NK-92 treated with Interleukin-12 subunit alpha and Interleukin-12 subunit beta, amount 100 ng/mL, for 24 hours (cell line): Measurements from ENCODE around the gene LOXL1.

Source experiments
- DNase-seq: peaks from one replicate; lab custom pipeline; 2025; lab: John Stamatoyannopoulos, UW

LOXL1 gene

GRCh38 chr15:73899197-73900094 is 26.8 kb upstream of the LOXL1 start:
- no peak for DNase-seq

GRCh38 chr15:73900095-73900712 is 26.1 kb upstream of the LOXL1 start:
- DNase-seq: no peak

GRCh38 chr15:73901126-73901810 is 25.0 kb upstream of the LOXL1 start:
- no peak for DNase-seq

GRCh38 chr15:73902121-73903020 is 23.9 kb upstream of the LOXL1 start:
- no peak for DNase-seq

GRCh38 chr15:73904026-73904815 is 22.0 kb upstream of the LOXL1 start:
- no peak for DNase-seq

DNA sequence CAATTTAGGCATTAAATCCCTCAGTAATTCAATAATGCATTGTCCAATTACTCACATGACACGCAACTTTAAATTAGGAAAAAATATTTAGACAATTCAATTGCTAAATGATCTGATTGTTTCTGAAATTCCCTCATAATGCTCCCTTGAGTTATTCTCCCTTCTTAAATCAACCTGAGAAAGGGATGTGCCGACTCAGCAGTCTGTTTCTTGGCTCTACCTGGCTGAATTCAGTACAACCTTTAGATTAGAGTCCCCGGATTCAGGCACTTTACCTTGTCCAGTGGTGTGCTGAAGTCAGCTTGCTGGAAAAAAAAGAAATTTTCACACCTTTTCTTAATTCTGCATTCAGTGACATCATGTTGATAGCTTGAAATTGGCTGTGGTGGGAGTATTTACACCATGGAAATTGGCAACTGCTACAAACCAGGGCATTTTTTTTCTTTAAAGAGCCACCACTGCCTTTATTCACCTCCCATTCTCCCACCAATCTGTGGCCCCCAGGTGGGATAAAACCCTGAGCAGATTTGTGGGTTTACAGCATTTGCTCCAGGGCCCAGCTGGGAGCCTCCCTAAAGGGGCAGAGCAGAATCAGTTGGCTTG is 20.9 kb upstream of the LOXL1 start:
- DNase-seq: no peak

DNA sequence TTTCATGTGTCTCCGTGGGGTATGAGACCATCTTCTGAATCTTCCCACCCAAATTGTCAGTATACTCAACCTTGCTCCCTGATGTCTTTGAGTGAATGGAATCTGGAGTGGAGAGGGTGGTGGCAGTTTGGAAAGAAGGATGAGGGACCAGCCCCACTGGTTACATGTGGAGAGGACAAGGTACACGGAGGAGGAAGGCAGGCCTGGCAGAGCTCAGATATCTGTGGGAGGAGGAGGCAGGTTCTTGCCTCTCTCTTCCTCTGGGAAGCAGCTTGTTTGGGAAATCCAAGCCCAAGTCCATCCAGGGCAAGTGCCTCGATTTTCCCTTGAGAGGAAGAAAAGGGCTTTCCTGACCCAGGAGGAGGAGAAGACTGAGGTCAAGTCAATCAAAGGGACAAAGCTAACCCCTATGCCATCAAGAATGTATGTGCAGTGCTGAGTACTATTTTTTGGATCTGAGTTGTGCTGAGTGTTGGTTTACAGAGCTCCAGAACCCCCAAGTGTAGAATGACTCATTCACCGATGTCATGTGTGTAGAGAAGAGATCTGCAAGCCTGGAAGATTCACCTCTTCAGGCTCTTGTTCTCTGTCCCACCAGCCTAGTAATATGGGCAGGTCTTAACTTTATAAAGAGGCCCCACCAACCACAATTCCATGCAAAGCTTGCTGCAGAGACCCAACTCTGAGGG is 19.8 kb upstream of the LOXL1 start:
- DNase-seq: no peak

- no peak for DNase-seq
Observed at GRCh38 chr15:73907035-73907408, 19.2 kb upstream of the LOXL1 start.

- peak; percentile 61 for DNase-seq
Observed at GRCh38 chr15:73908030-73908821, 18.0 kb upstream of the LOXL1 start.

DNA sequence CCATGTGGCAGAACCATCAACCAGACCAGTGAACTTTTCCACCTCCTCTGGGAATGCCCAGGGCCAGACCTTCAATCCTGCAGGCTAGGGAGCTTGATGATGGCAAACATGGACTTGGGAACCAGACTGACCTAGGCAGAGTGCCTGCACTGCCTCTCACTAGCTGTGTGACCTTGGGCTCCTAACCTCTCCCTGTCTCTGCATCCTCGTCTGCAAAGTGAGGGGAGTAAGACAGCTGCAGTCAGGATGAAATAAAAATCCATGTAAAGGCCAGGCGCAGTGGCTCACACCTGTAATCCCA is 17.5 kb upstream of the LOXL1 start:
- no peak for DNase-seq

- no peak for DNase-seq
Observed at GRCh38 chr15:73909651-73910050, 16.6 kb upstream of the LOXL1 start.

GRCh38 chr15:73910522-73911303 is 15.5 kb upstream of the LOXL1 start:
- DNase-seq: no peak

- no peak for DNase-seq
Observed at GRCh38 chr15:73912030-73912596, 14.1 kb upstream of the LOXL1 start.

- DNase-seq: no peak
Observed at GRCh38 chr15:73914145-73914544, 12.1 kb upstream of the LOXL1 start.

- no peak for DNase-seq
Observed at GRCh38 chr15:73915082-73915481, 11.2 kb upstream of the LOXL1 start.

DNA sequence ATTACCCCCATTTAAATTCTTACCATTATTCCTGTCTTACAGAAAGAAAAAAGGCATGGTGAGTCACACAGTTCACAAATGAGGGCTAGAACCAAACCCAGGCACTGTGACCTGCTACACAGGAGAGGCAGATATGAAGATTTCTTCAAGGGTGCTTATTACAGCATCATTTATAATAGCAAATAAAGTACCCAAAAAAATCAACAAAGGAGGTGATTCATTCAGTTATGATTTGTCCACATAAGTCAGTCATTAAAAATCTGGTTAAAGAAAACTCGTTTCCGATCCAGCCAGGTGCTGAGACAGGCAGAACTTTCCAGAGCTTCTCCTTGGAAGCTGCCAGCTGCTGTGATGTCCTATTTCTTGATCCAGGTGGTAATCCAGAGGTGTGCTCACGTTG is 7.5 kb upstream of the LOXL1 start:
- DNase-seq: no peak

GRCh38 chr15:73919706-73920105 is 6.6 kb upstream of the LOXL1 start:
- no peak for DNase-seq

DNA sequence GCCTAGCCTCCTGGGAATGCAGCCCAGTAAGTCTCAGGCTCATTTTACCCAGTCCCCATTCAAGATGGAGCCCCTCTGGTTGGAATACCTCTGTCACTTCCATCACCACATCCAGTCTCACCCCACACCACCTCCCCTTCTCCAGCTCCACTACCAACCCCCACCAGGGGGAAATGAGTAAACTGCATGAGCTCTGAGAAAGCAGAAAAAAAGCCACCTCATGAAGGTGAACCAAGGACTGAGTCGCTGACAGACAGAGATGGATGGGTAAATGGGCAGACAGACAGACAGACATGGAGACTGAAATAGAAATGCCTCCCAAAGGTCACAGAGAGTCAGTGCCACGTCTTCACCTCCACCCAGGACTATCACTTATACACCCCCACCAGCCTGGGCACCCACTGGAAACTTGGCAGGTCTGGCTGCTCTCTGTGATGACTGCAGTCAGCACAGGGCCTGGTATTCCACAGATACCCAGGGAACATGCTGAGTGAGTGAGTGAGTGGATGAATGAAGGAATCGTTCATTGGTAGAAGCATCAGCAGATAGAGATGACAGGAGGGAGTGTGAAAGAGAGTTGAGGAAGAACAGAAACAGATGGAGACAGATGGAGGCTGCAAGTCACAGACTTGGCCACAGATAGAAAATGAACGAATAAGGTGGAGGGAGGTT is 4.9 kb upstream of the LOXL1 start:
- no peak for DNase-seq
